Lower leg skin (tissue), 3 donors: Measurements from ENCODE around the gene NR1D2.

Experiments used
- CTCF ChIP-seq, 3 donors: fragments of 450-650 bp; IDR thresholded peaks; one replicate each; pipeline ENCODE4 v1.5.1; 2016; ENCODE audit warnings: antibody characterized with exemption in 3 of 3, mild to moderate bottlenecking in 3 of 3, moderate library complexity in 2 of 3
- POLR2A ChIP-seq, 2 donors: fragments of 450-650 bp; IDR thresholded peaks; one replicate each; pipeline ENCODE4 v1.6.1; 2016 to 2017; ENCODE audit warnings: antibody characterized with exemption in 2 of 2, mild to moderate bottlenecking in 1 of 2, moderate library complexity in 1 of 2

DNA sequence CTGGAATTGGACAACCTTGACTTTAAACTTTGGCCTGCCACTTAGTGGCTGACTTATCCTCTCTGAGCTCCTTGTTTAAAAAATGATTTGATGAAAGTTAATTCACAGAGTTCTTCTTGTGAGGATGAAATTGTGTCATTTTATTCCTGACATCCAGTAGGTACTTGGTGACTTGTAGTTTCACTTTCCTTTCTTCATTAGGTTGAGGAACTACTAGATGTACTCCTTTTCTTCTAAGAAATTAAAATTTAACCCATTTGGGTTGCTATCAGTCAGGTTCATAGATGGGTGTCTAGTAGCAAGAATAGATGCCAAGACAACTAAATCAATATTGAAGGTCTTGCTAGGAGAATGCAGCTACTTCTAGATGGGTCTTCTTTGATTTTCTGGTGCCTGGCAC is 5.2 kb downstream of the NR1D2 start:
- TF ChIP-seq CTCF (IDR thresholded peaks at IDR 0.05), result no peak
- no peak for TF ChIP-seq POLR2A (IDR thresholded peaks at IDR 0.05)
